HEK293 (cell line): ENCODE results near the gene ESR2.

ENCODE experiments used
- CTCF ChIA-PET: fragments of 350-600 bp; formaldehyde crosslinking; extraction: SDS; loops from one replicate; lab custom pipeline; 2021; ENCODE audit warnings: antibody characterized with exemption; lab: Yijun Ruan, JAX
- POLR2A ChIA-PET: fragments of 300-600 bp; formaldehyde crosslinking; extraction: SDS; loops from one replicate; lab custom pipeline; 2020; ENCODE audit warnings: antibody characterized with exemption, inconsistent platforms; lab: Yijun Ruan, JAX
- H3K27ac ChIP-seq: fragments of 200-500 bp; sonication (Bioruptor generic); 2 replicates; pipeline ENCODE4 v1.5.1; 2014; ENCODE audit warnings: low read depth, low read length, control low read depth, inconsistent platforms; ENCODE audit errors: extremely low read depth
- H3K36me3 ChIP-seq, 2 experiments: fragments of 200-500 bp in 1 of 2; sonication (Bioruptor generic) in 1 of 2; 1 replicate in 1 of 2; 2 replicates in 1 of 2; pipeline ENCODE4 v1.5.1; 2014 to 2017; ENCODE audit warnings: inconsistent platforms in 2 of 2, low read length in 2 of 2; ENCODE audit not compliant: control insufficient read depth in 2 of 2, insufficient read depth in 1 of 2
- H3K4me1 ChIP-seq: fragments of 200-500 bp; sonication (Bioruptor generic); 2 replicates; pipeline ENCODE4 v1.5.1; 2014; ENCODE audit warnings: mild to moderate bottlenecking, low read length, inconsistent platforms; ENCODE audit not compliant: control insufficient read depth, insufficient read depth
- H3K4me3 ChIP-seq: 2 replicates; pipeline ENCODE4 v1.5.1; 2011; ENCODE audit warnings: low read depth, mild to moderate bottlenecking, control low read depth, low read length, moderate library complexity
- H3K9me3 ChIP-seq: fragments of 200-500 bp; sonication (Bioruptor generic); 2 replicates; pipeline ENCODE4 v1.5.1; 2014; ENCODE audit warnings: low read depth, low read length, inconsistent platforms; ENCODE audit not compliant: control insufficient read depth, insufficient read depth
- BCL6B ChIP-seq: fragments of 450-650 bp; formaldehyde crosslinking; IDR thresholded peaks from 2 replicates; pipeline ENCODE4 v1.5.1; 2017; ENCODE audit warnings: missing biosample characterization, missing genetic modification characterization
- HOXC10 ChIP-seq: sonication (generic); formaldehyde crosslinking; IDR thresholded peaks from 2 replicates; pipeline ENCODE4 v1.8.1; 2023; ENCODE audit warnings: mild to moderate bottlenecking, missing genetic modification reagents
- IKZF3 ChIP-seq: fragments of 450-650 bp; IDR thresholded peaks from 2 replicates; pipeline ENCODE4 v1.5.0; 2018; ENCODE audit warnings: missing biosample characterization, mild to moderate bottlenecking, missing genetic modification characterization, moderate library complexity
- KLF9 ChIP-seq: fragments of 450-650 bp; formaldehyde crosslinking; IDR thresholded peaks from 2 replicates; pipeline ENCODE4 v1.5.1; 2016; ENCODE audit warnings: missing biosample characterization, missing genetic modification characterization, low read depth
- SCRT2 ChIP-seq: fragments of 450-650 bp; formaldehyde crosslinking; IDR thresholded peaks from 2 replicates; pipeline ENCODE4 v1.5.1; 2016; ENCODE audit warnings: missing biosample characterization, missing genetic modification characterization
- SP2 ChIP-seq: fragments of 450-650 bp; formaldehyde crosslinking; IDR thresholded peaks from 2 replicates; pipeline ENCODE4 v1.5.1; 2016; ENCODE audit warnings: missing biosample characterization, missing genetic modification characterization
- YY1 ChIP-seq: fragments of 450-650 bp; formaldehyde crosslinking; IDR thresholded peaks from 2 replicates; pipeline ENCODE4 v1.5.1; 2018; ENCODE audit warnings: missing biosample characterization, missing genetic modification characterization
- ZBTB17 ChIP-seq: fragments of 450-650 bp; formaldehyde crosslinking; IDR thresholded peaks from 2 replicates; pipeline ENCODE4 v1.5.1; 2016; ENCODE audit warnings: missing biosample characterization, missing genetic modification characterization
- ZNF148 ChIP-seq: fragments of 450-650 bp; formaldehyde crosslinking; IDR thresholded peaks from 2 replicates; pipeline ENCODE4 v1.5.0; 2017; ENCODE audit warnings: missing biosample characterization, missing genetic modification characterization, borderline replicate concordance
- ZNF16 ChIP-seq: fragments of 450-650 bp; formaldehyde crosslinking; IDR thresholded peaks from 2 replicates; pipeline ENCODE4 v1.5.1; 2016; ENCODE audit warnings: low read depth, missing biosample characterization, missing genetic modification characterization
- ZNF18 ChIP-seq: fragments of 450-650 bp; formaldehyde crosslinking; IDR thresholded peaks from 2 replicates; pipeline ENCODE4 v1.5.1; 2016; ENCODE audit warnings: missing biosample characterization, missing genetic modification characterization
- ZNF214 ChIP-seq: fragments of 450-650 bp; formaldehyde crosslinking; IDR thresholded peaks from 2 replicates; pipeline ENCODE4 v1.5.1; 2017; ENCODE audit warnings: missing biosample characterization, mild to moderate bottlenecking, missing genetic modification characterization, borderline replicate concordance
- ZNF398 ChIP-seq: fragments of 450-650 bp; formaldehyde crosslinking; IDR thresholded peaks from 2 replicates; pipeline ENCODE4 v1.5.1; 2017; ENCODE audit warnings: missing biosample characterization, missing genetic modification characterization
- ZNF423 ChIP-seq: fragments of 450-650 bp; formaldehyde crosslinking; IDR thresholded peaks from 2 replicates; pipeline ENCODE4 v1.5.1; 2016; ENCODE audit warnings: missing biosample characterization, missing genetic modification characterization
- ZNF426 ChIP-seq: fragments of 450-650 bp; formaldehyde crosslinking; IDR thresholded peaks from 2 replicates; pipeline ENCODE4 v1.5.1; 2017; ENCODE audit warnings: missing biosample characterization, missing genetic modification characterization, mild to moderate bottlenecking, inconsistent platforms, moderate library complexity
- ZNF48 ChIP-seq: fragments of 450-650 bp; formaldehyde crosslinking; IDR thresholded peaks from 2 replicates; pipeline ENCODE4 v1.5.1; 2016; ENCODE audit warnings: missing biosample characterization, missing genetic modification characterization
- ZNF529 ChIP-seq: fragments of 450-650 bp; formaldehyde crosslinking; IDR thresholded peaks from 2 replicates; pipeline ENCODE4 v1.5.1; 2017; ENCODE audit warnings: missing genetic modification characterization, missing biosample characterization; ENCODE audit not compliant: insufficient replicate concordance
- ZNF596 ChIP-seq: fragments of 450-650 bp; IDR thresholded peaks from 2 replicates; pipeline ENCODE4 v1.5.0; 2018; ENCODE audit warnings: missing biosample characterization, mild to moderate bottlenecking, missing genetic modification characterization, moderate library complexity
- ZNF600 ChIP-seq: fragments of 450-650 bp; formaldehyde crosslinking; IDR thresholded peaks from 2 replicates; pipeline ENCODE4 v1.5.1; 2016; ENCODE audit warnings: missing biosample characterization, missing genetic modification characterization
- ZNF629 ChIP-seq: fragments of 450-650 bp; formaldehyde crosslinking; IDR thresholded peaks from 2 replicates; pipeline ENCODE4 v1.5.1; 2017; ENCODE audit warnings: missing biosample characterization, missing genetic modification characterization
- ZNF658 ChIP-seq: fragments of 450-650 bp; formaldehyde crosslinking; IDR thresholded peaks from 2 replicates; pipeline ENCODE4; 2016; ENCODE audit warnings: missing biosample characterization, missing genetic modification characterization
- ZNF701 ChIP-seq: fragments of 450-650 bp; formaldehyde crosslinking; IDR thresholded peaks from 2 replicates; pipeline ENCODE4 v1.5.1; 2016; ENCODE audit warnings: missing biosample characterization, missing genetic modification characterization
- ZNF776 ChIP-seq: fragments of 450-650 bp; formaldehyde crosslinking; IDR thresholded peaks from 2 replicates; pipeline ENCODE4 v1.5.0; 2017; ENCODE audit warnings: missing biosample characterization, missing genetic modification characterization, borderline replicate concordance

ESR2 gene

GRCh38 chr14:64233531-64234190 is 60.5 kb downstream of the ESR2 start:
- Histone ChIP-seq H3K4me1 (no peaks in the 10 kb centered on the region), H3K9me3 (no peaks in the 10 kb centered on the region), H3K4me3 (no peak overlapping the region)
- no peak for TF ChIP-seq ZNF529 (tag by site-specific recombination)
- TF ChIP-seq ZNF214 (tag by site-specific recombination), result no peak
- no peak for TF ChIP-seq ZNF426 (tag by site-specific recombination)
- peak; percentile 68 for TF ChIP-seq SCRT2 (tag by site-specific recombination)
- TF ChIP-seq, all 188 proteins: peak for 1
- ChIA-PET CTCF (interaction anchor here (0.6 kb wide), 1 partner anchor 56 kb away, joined by 3 read pairs; no protein-coding TSS in a partner anchor), POLR2A (no interaction called here)
- H3K36me3 ChIP-seq, result peaks cover 0 to 12% of the 10 kb centered on the region in 2 experiments; a peak in 2 of 3 replicates
- H3K27ac ChIP-seq, result no peak overlapping the region

- CTCF ChIA-PET, result no interaction called here
- Histone ChIP-seq H3K36me3 (peaks cover 3 to 19% of the 10 kb centered on the region in 2 experiments; a peak in 2 of 3 replicates), H3K4me1 (no peaks in the 10 kb centered on the region), H3K27ac (no peak overlapping the region), H3K4me3 (no peak overlapping the region), H3K9me3 (no peaks in the 10 kb centered on the region)
- POLR2A ChIA-PET, result no interaction called here
- no peak for TF ChIP-seq YY1 (tag by site-specific recombination)
- no peak for TF ChIP-seq ZNF18
- no peak for TF ChIP-seq ZBTB17 (tag by site-specific recombination)
- TF ChIP-seq ZNF701 (tag by site-specific recombination), result no peak
- no peak for TF ChIP-seq ZNF596 (tag by site-specific recombination)
- TF ChIP-seq ZNF48 (tag by site-specific recombination), result no peak
- TF ChIP-seq HOXC10, result no peak
- TF ChIP-seq BCL6B (tag by site-specific recombination), result no peak
- no peak for TF ChIP-seq ZNF214 (tag by site-specific recombination)
- no peak for TF ChIP-seq ZNF398 (tag by site-specific recombination)
- TF ChIP-seq IKZF3 (tag by site-specific recombination), result no peak
- no peak for TF ChIP-seq ZNF148
- no peak for TF ChIP-seq ZNF776 (tag by site-specific recombination)
- TF ChIP-seq ZNF600 (tag by site-specific recombination), result no peak
- no peak for TF ChIP-seq ZNF658 (tag by site-specific recombination)
- no peak for TF ChIP-seq SP2 (tag by site-specific recombination)
- no peak for TF ChIP-seq KLF9
- TF ChIP-seq ZNF629, result no peak
- no peak for TF ChIP-seq ZNF16
- TF ChIP-seq ZNF423 (tag by site-specific recombination), result no peak
- TF ChIP-seq, all 188 proteins: peak for 0
These were observed 61.2 kb downstream of the ESR2 start for GRCh38 chr14:64232944-64233343.
